ENCODE results near the gene OAF.

OAF gene

GRCh38 chr11:120196826-120197225 lies 14.0 kb upstream of the OAF start:
- ATAC-seq (ENCODE audit: insufficient read depth, low read depth) (no peak), DNase-seq (no peak)
- peaks cover 33% of the 10 kb centered on the region for H3K27me3 ChIP-seq (ENCODE audit: insufficient read depth, low read length, poor library complexity)

GRCh38 chr11:120197251-120197891 lies 13.5 kb upstream of the OAF start:
- ATAC-seq (ENCODE audit: insufficient read depth, low read depth) (no peak), DNase-seq (no peak)
- Histone ChIP-seq H3K79me2 (ENCODE audit: insufficient read depth, low read length) (no peaks in the 10 kb centered on the region), H3K9me3 (ENCODE audit: insufficient read depth, low read length, severe bottlenecking) (no peaks in the 10 kb centered on the region), H3K4me2 (ENCODE audit: insufficient read depth, low read length) (no peak overlapping the region), H4K20me1 (ENCODE audit: insufficient read depth, low read length) (no peaks in the 10 kb centered on the region), H3K9ac (ENCODE audit: low read depth, low read length) (no peak overlapping the region), H3K4me3 (ENCODE audit: low read depth in 1 of 2, low read length in 2 of 2) (no peak overlapping the region), H2AFZ (ENCODE audit: low read depth, low read length) (no peak overlapping the region), H3K27ac (ENCODE audit: low read length) (no peak overlapping the region), H3K4me1 (ENCODE audit: insufficient read depth, low read length) (no peaks in the 10 kb centered on the region), H3K36me3 (ENCODE audit: insufficient read depth, low read length) (no peaks in the 10 kb centered on the region), H3K27me3 (ENCODE audit: insufficient read depth, low read length, poor library complexity) (peaks cover 33% of the 10 kb centered on the region)
- TF ChIP-seq CTCF (IDR thresholded peaks at IDR 0.05; ENCODE audit: borderline replicate concordance, extremely low read depth, low read length, poor library complexity, severe bottlenecking) (no peak), EZH2 (IDR thresholded peaks at IDR 0.05; ENCODE audit: borderline replicate concordance, low read depth, low read length, severe bottlenecking) (no peak)

More at GRCh38 chr11:120196826-120197225, 14.0 kb upstream of the OAF start:
- Histone ChIP-seq H3K36me3 (ENCODE audit: insufficient read depth, low read length) (no peaks in the 10 kb centered on the region), H3K9me3 (ENCODE audit: insufficient read depth, low read length, severe bottlenecking) (no peaks in the 10 kb centered on the region), H3K9ac (ENCODE audit: low read depth, low read length) (no peak overlapping the region), H3K4me3 (ENCODE audit: low read depth in 1 of 2, low read length in 2 of 2) (no peak overlapping the region), H3K4me1 (ENCODE audit: insufficient read depth, low read length) (no peaks in the 10 kb centered on the region), H4K20me1 (ENCODE audit: insufficient read depth, low read length) (no peaks in the 10 kb centered on the region), H2AFZ (ENCODE audit: low read depth, low read length) (no peak overlapping the region), H3K27ac (ENCODE audit: low read length) (no peak overlapping the region), H3K79me2 (ENCODE audit: insufficient read depth, low read length) (no peaks in the 10 kb centered on the region), H3K4me2 (ENCODE audit: insufficient read depth, low read length) (no peak overlapping the region)
- no peak for TF ChIP-seq EZH2 (IDR thresholded peaks at IDR 0.05; ENCODE audit: borderline replicate concordance, low read depth, low read length, severe bottlenecking)
- TF ChIP-seq CTCF (IDR thresholded peaks at IDR 0.05; ENCODE audit: borderline replicate concordance, extremely low read depth, low read length, poor library complexity, severe bottlenecking) = no peak

DNA sequence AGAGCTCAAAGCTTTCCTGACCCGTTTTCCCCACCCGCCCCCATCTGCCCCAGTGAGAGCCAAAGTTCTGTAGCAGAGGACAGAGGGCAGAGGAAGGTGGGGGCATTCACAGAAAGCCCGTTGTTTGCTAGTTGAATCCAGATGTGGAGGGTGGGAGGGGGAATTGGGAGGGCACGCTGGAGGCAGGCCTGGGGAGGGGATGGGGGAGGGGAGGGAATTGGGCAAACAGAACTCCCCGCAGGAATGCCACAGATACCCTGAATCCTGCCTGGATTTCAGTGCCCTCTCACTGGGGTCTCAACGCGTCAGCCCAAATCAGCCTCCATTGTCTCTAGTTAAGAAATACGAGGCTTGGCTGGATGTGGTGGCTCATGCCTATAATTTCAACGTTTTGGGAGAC lies 12.9 kb upstream of the OAF start:
- no peak overlapping the region for H3K4me2 ChIP-seq (ENCODE audit: insufficient read depth, low read length)
- H3K4me1 ChIP-seq (ENCODE audit: insufficient read depth, low read length) = no peaks in the 10 kb centered on the region
- H3K9me3 ChIP-seq (ENCODE audit: insufficient read depth, low read length, severe bottlenecking) = no peaks in the 10 kb centered on the region
- no peak for TF ChIP-seq CTCF (IDR thresholded peaks at IDR 0.05; ENCODE audit: borderline replicate concordance, extremely low read depth, low read length, poor library complexity, severe bottlenecking)
- TF ChIP-seq EZH2 (IDR thresholded peaks at IDR 0.05; ENCODE audit: borderline replicate concordance, low read depth, low read length, severe bottlenecking) = no peak
- H2AFZ ChIP-seq (ENCODE audit: low read depth, low read length) = no peak overlapping the region
- DNase-seq (no peak), ATAC-seq (ENCODE audit: insufficient read depth, low read depth) (no peak)
- H3K4me3 ChIP-seq (ENCODE audit: low read depth in 1 of 2, low read length in 2 of 2) = no peak overlapping the region
- H3K27ac ChIP-seq (ENCODE audit: low read length) = no peak overlapping the region
- H3K27me3 ChIP-seq (ENCODE audit: insufficient read depth, low read length, poor library complexity) = peaks cover 33% of the 10 kb centered on the region
- no peak overlapping the region for H3K9ac ChIP-seq (ENCODE audit: low read depth, low read length)
- H3K36me3 ChIP-seq (ENCODE audit: insufficient read depth, low read length) = no peaks in the 10 kb centered on the region
- H3K79me2 ChIP-seq (ENCODE audit: insufficient read depth, low read length) = no peaks in the 10 kb centered on the region
- H4K20me1 ChIP-seq (ENCODE audit: insufficient read depth, low read length) = no peaks in the 10 kb centered on the region

All from DND-41 (cell line).